Prostate gland (tissue), 2 donors: ENCODE data around the gene NDUFS2. TPM values are rescaled to one million over a fixed set of nuclear protein-coding genes. Genes with fewer than 3 reads are reported as not detected.

Source experiments
- DNase-seq: peaks from one replicate; pipeline ENCODE4 v3.0.0-alpha.2; 2019; ENCODE audit warnings: low spot score
- H3K27ac ChIP-seq, 2 donors: fragments of 200-600 bp; sonication (generic); 2 replicates each; pipeline ENCODE4 v1.5.1; 2017 to 2019
- H3K27me3 ChIP-seq: fragments of 200-600 bp; sonication (generic); replicated peaks from 2 replicates; pipeline ENCODE4 v1.5.1; 2019; ENCODE audit not compliant: insufficient read depth
- H3K36me3 ChIP-seq, 2 donors: fragments of 200-600 bp; sonication (generic); 1 replicate in 1 of 2; 2 replicates in 1 of 2; pipeline versions ENCODE4 v1.5.1 to v1.8.1; 2017 to 2019
- H3K4me1 ChIP-seq: fragments of 200-600 bp; sonication (generic); replicated peaks from 2 replicates; pipeline ENCODE4 v1.5.1; 2019
- H3K4me3 ChIP-seq, 2 donors: fragments of 200-600 bp; sonication (generic); 2 replicates each; pipeline ENCODE4 v1.5.1; 2017 to 2019
- H3K9me3 ChIP-seq: fragments of 200-600 bp; sonication (generic); 2 replicates; pipeline ENCODE4 v1.5.1; 2017
- POLR2A ChIP-seq: fragments of 450-650 bp; IDR thresholded peaks from one replicate; pipeline ENCODE4 v1.6.1; 2016; ENCODE audit warnings: antibody characterized with exemption, mild to moderate bottlenecking
- POLR2AphosphoS5 ChIP-seq: sonication (generic); formaldehyde crosslinking; IDR thresholded peaks from one replicate; pipeline ENCODE4 v1.6.1; 2017; ENCODE audit warnings: antibody characterized with exemption
- WGBS: methylation state at CpG from one replicate; pipeline ENCODE4 v1.1.5; 2018; 5-methylcytosine and 5-hydroxymethylcytosine counted together
- intact Hi-C: fragments of 100-400 bp; cut with DNase I; formaldehyde crosslinking; loops from one replicate; pipeline ENCODE4 v1.14.2; 2022
- total RNA-seq, 2 donors: library from RNA; depleted of rRNA; stranded (reverse); fragments of >200 nt; gene quantifications; one replicate each; pipeline ENCODE4 v1.1.0, GENCODE V29; 2016
- TF ChIP-seq, protein P1 (sequence below), 4 experiments: fragments of 200-600 bp in 2 of 4; fragments of 450-650 bp in 2 of 4; sonication (generic) in 2 of 4; IDR thresholded peaks; 1 replicate in 3 of 4; 2 replicates in 1 of 4; pipeline ENCODE4 v1.5.1; 2016 to 2019; ENCODE audit warnings: antibody characterized with exemption in 4 of 4, mild to moderate bottlenecking in 2 of 4, moderate library complexity in 2 of 4

The NDUFS2 gene
- total RNA-seq, 2 donors from 2014 or later: 108 to 111 TPM

DNA sequence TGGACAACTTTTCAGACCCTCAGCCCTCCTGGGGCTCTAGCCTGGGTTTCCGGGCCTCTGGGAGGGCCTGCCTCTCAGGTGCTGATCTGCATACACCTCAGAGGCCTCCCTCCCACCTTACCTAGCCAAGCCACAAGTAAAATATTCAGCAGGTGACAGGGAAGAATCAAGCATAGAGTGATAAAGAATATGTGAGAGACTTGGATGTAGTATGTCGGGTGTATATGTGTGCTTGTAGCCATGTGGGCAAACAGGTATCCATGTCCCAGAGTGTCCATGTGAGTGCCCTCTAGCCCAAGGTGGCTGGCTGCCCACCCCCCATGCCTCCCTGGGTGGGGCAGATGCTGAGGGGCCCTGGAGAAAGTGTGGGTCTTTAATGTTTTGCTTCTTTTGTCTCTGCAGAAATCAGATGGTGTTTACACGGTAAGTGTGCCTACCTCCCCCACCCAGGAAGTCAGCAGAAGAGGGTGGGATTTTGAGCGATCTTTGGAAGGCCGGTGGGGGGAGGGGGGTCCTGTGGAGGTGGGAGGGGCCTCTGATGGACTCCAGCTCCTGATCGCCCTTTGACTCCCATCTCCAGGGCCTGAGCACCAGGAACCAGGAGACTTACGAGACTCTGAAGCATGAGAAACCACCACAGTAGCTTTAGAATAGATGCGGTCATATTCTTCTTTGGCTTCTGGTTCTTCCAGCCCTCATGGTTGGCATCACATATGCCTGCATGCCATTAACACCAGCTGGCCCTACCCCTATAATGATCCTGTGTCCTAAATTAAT, 16.3 kb downstream of the NDUFS2 start:
- intact Hi-C loops: no loop called here
- 60% methylated on average over 8 of the region's 8 CpGs for WGBS
- DNase-seq: no peak
- H3K27me3 ChIP-seq: no peaks in the 10 kb centered on the region
- no peak for TF ChIP-seq POLR2AphosphoS5
- no peak for TF ChIP-seq POLR2A
- TF ChIP-seq, protein P1, sequence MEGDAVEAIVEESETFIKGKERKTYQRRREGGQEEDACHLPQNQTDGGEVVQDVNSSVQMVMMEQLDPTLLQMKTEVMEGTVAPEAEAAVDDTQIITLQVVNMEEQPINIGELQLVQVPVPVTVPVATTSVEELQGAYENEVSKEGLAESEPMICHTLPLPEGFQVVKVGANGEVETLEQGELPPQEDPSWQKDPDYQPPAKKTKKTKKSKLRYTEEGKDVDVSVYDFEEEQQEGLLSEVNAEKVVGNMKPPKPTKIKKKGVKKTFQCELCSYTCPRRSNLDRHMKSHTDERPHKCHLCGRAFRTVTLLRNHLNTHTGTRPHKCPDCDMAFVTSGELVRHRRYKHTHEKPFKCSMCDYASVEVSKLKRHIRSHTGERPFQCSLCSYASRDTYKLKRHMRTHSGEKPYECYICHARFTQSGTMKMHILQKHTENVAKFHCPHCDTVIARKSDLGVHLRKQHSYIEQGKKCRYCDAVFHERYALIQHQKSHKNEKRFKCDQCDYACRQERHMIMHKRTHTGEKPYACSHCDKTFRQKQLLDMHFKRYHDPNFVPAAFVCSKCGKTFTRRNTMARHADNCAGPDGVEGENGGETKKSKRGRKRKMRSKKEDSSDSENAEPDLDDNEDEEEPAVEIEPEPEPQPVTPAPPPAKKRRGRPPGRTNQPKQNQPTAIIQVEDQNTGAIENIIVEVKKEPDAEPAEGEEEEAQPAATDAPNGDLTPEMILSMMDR (IDR thresholded peaks at IDR 0.05): no peak
- H3K4me3 ChIP-seq: no peak overlapping the region
- H3K4me1 ChIP-seq: no peaks in the 10 kb centered on the region
- H3K9me3 ChIP-seq: no peaks in the 10 kb centered on the region
- H3K36me3 ChIP-seq: peaks cover 2 to 4% of the 10 kb centered on the region in 2 donors
- no peak overlapping the region for H3K27ac ChIP-seq

DNA sequence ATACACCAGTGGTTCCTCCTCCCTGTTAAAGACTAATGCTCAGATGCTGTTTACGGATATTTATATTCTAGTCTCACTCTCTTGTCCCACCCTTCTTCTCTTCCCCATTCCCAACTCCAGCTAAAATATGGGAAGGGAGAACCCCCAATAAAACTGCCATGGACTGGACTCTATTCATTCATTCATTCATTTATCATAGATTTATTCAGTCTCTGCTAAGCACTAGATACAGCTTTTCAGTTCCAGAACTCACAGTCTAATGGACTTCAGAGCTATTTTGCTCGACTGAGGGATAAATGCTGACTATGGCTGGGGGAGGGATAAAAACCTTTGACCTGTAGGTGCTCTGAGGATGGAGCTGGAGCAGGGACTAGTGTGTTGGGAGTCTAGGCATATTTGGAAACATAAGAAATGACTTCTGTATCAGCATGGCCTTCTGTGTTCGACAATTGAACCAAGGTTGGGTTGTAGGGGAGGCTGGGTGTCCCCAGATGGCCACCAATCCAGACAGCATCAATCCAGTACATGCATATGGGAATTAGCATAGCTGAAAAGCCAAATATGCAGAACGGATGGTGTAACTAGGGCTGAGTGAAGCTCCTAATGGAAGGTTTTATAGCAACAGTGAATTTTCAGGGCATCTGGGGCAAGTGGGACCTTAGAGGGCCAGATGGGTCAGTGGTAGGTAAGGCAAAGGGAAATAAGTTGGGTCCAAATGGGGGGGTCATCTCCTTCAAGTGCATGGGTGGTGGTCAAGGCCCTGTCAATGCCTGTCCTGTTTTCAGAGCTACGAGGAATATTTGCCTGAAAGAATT, 17.1 kb downstream of the NDUFS2 start:
- no peak for DNase-seq
- H3K27me3 ChIP-seq: no peaks in the 10 kb centered on the region
- H3K9me3 ChIP-seq: no peaks in the 10 kb centered on the region
- H3K36me3 ChIP-seq: no peaks in the 10 kb centered on the region
- no peak overlapping the region for H3K27ac ChIP-seq
- no peak for TF ChIP-seq POLR2A
- TF ChIP-seq, protein P1 (IDR thresholded peaks at IDR 0.05): no peak
- TF ChIP-seq POLR2AphosphoS5: no peak
- H3K4me3 ChIP-seq: no peak overlapping the region
- no peaks in the 10 kb centered on the region for H3K4me1 ChIP-seq
- intact Hi-C loops: no loop called here
- WGBS: 89% methylated on average over 5 of the region's 5 CpGs

DNA sequence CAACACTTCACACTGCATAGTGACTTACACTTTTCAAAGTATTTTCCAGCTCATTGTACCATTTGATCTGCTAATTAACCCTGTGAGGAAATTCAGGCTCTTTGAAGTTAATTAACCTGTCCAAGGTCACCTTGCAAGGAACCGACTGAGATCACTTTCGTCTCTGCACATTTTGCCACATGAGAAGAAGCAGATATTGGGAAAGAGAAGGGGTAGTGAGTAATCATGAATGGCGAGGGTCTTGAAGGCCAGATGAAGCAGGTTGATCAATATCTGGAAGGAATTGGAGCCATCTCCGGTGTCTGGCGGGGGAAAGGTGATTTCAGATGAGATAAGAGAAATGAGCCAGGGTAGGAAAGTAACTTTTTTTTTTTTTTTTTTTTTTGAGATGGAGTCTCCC, 17.8 kb downstream of the NDUFS2 start:
- H3K27ac ChIP-seq: no peak overlapping the region
- no peak for DNase-seq
- TF ChIP-seq, protein P1 (IDR thresholded peaks at IDR 0.05): no peak
- TF ChIP-seq POLR2A (no peak), POLR2AphosphoS5 (no peak)
- no peaks in the 10 kb centered on the region for H3K4me1 ChIP-seq
- no peaks in the 10 kb centered on the region for H3K9me3 ChIP-seq
- no peak overlapping the region for H3K4me3 ChIP-seq
- intact Hi-C loops: no loop called here
- 81% methylated on average over 5 of the region's 5 CpGs for WGBS
- H3K27me3 ChIP-seq: no peaks in the 10 kb centered on the region
- H3K36me3 ChIP-seq: no peaks in the 10 kb centered on the region

DNA sequence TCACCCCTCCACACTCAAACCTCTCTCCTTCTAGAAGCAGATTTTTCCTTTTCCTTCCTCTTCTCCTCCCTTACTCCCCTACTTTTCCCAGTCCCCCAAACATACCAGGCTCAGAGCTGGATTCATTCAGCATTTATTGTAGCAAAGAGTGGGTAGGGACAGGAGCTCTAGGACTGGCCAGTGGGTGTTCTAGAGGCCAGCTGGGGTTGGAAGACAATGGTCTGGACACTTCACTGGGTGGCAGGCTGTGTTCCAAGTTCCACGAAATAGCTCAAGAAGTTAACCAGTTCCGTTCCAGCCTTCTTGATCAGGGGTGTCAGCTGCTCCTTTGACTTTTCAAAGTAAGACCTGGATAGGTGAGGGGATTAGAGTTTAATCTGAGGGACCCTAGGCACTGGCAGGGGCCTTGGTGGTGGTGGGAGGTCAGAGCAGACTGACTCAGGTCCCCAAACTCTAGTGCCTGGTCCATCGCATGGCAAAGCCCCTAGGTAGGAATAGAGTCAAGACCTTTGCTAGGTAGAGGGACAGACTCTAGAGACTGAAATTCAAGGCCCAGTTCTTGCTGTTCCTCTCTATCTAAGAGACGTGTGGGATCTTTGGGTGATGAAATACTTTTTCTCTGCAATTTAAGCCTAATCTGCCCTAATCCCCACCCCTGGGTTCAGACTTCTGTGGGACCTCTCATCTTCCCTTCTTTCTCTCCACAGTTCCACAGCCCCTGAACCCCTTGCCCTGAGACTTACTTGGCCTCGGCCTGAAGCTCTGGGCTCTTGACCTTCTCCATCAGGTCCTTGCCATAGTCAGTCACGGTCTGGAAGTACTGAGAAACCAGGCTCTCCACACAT, 20.2 kb downstream of the NDUFS2 start:
- no peak overlapping the region for H3K27ac ChIP-seq
- no peak overlapping the region for H3K4me3 ChIP-seq
- 74% methylated on average over 6 of the region's 6 CpGs for WGBS
- H3K9me3 ChIP-seq: no peaks in the 10 kb centered on the region
- H3K36me3 ChIP-seq: no peaks in the 10 kb centered on the region
- TF ChIP-seq POLR2A (no peak), POLR2AphosphoS5 (no peak)
- TF ChIP-seq, protein P1 (IDR thresholded peaks at IDR 0.05): no peak
- peaks cover 4% of the 10 kb centered on the region for H3K4me1 ChIP-seq
- H3K27me3 ChIP-seq: no peaks in the 10 kb centered on the region
- intact Hi-C loops: no loop called here
- no peak for DNase-seq
